NK-92 (cell line): ENCODE data around the gene TGIF2LY.
"Not testable (repeated sequence)": the region's sequence is repeated elsewhere in the genome, so short reads cannot be mapped to it uniquely, and the experiment has no call there.

ENCODE experiments used
- DNase-seq: peaks from one replicate; lab custom pipeline; 2025; ENCODE audit not compliant: unreplicated experiment; lab: John Stamatoyannopoulos, UW

TGIF2LY gene

DNA sequence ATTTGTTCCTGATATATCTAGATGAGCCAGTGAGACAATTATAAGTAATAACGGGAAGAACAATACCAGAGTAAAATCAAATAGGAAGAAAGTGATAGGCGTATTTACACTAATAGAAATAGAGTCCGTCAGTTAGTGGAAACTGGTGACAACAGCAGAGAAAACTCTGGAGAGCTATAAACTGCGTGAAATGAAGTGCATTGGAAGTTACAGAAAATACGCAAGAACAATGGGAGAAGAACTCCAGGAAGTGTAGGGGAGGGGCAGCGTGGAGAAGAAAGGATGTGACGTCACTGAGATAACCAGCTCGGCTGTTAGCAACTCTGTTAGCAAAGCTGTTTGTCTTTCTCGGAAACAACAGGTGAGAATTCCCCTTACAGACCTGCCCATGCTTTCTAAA, at the start of gene TGIF2LY:
TSS of gene TGIF2LY (plus strand) at position 301 of the 400 bp plus-strand sequence. CDS start 178 bp downstream, outside the sequence.
- not testable (repeated sequence) for DNase-seq
